ENCODE data around the gene ZBTB5.
"Not testable (repeated sequence)": the region's sequence is repeated elsewhere in the genome, so short reads cannot be mapped to it uniquely, and the experiment has no call there.

The ZBTB5 gene

GRCh38 chr9:37485389-37486255, 20.4 kb upstream of the ZBTB5 start, which contains the start of gene POLR1E:
TSS of gene POLR1E (plus strand) at chr9:37485948. CDS start at chr9:37486048, 100 bp downstream.
- DNase-seq, result peak; percentile 92 to 97 (median 94)

- no peak for DNase-seq
These were observed 15.5 kb upstream of the ZBTB5 start for GRCh38 chr9:37480759-37481158.

- not testable (repeated sequence) for DNase-seq
These were observed 12.9 kb upstream of the ZBTB5 start for GRCh38 chr9:37477987-37478619.

GRCh38 chr9:37477443-37477842, 12.2 kb upstream of the ZBTB5 start:
- DNase-seq, result not testable (repeated sequence)

GRCh38 chr9:37476930-37477329, 11.7 kb upstream of the ZBTB5 start:
- DNase-seq, result no peak

- DNase-seq, result no peak
These were observed 9.2 kb upstream of the ZBTB5 start for GRCh38 chr9:37474438-37474837.

GRCh38 chr9:37473982-37474381, 8.7 kb upstream of the ZBTB5 start:
- not testable (repeated sequence) for DNase-seq

- no peak for DNase-seq
These were observed 6.9 kb upstream of the ZBTB5 start for GRCh38 chr9:37471942-37472684.

- no peak for DNase-seq
These were observed 3.4 kb upstream of the ZBTB5 start for GRCh38 chr9:37468620-37469019.

- not testable (repeated sequence) for DNase-seq
These were observed 2.3 kb upstream of the ZBTB5 start for GRCh38 chr9:37467530-37467929.

GRCh38 chr9:37466037-37466709, 923 bp upstream of the ZBTB5 start:
- DNase-seq, result peak in 5 of 6 experiments; percentile 10 to 55 (median 31)

- DNase-seq, result peak in 4 of 6 experiments; percentile 59 to 94 (median 92)
These were observed 613 bp downstream of the ZBTB5 start for GRCh38 chr9:37464426-37465248.

GRCh38 chr9:37464006-37464405, 1.2 kb downstream of the ZBTB5 start:
- DNase-seq, result no peak

GRCh38 chr9:37456817-37457216, 8.4 kb downstream of the ZBTB5 start:
- DNase-seq, result no peak

- no peak for DNase-seq
These were observed 9.2 kb downstream of the ZBTB5 start for GRCh38 chr9:37455884-37456647.

GRCh38 chr9:37454238-37454637, 11.0 kb downstream of the ZBTB5 start:
- DNase-seq, result no peak

GRCh38 chr9:37453827-37454226, 11.4 kb downstream of the ZBTB5 start:
- DNase-seq, result no peak

GRCh38 chr9:37452611-37453010, 12.6 kb downstream of the ZBTB5 start:
- DNase-seq, result no peak

- DNase-seq, result no peak
These were observed 13.6 kb downstream of the ZBTB5 start for GRCh38 chr9:37451628-37452027.

GRCh38 chr9:37449862-37450632, 15.2 kb downstream of the ZBTB5 start:
- no peak for DNase-seq
